Camera-type eye (tissue), 1 donor: ENCODE data around the gene APLNR. TPM values are rescaled to one million over a fixed set of nuclear protein-coding genes. Genes with fewer than 3 reads are reported as not detected.

Experiments used
- total RNA-seq: library from RNA; depleted of rRNA; stranded (reverse); fragments of >200 nt; gene quantifications from one replicate; pipeline ENCODE4 v1.2.3, GENCODE V29; 2014

The APLNR gene
- total RNA-seq, result 42.7 TPM

GRCh38 chr11:57237204-57237681 is at the start of gene APLNR:
Gene APLNR (minus strand): TSS chr11:57237250. CDS start chr11:57237004, 246 bp downstream.

Other genes starting within 250 kb of the APLNR start
- not detected for gene OR5AK2, start 248.3 kb downstream of the APLNR start, total RNA-seq
- 1.8 TPM for gene LRRC55, start 55.3 kb downstream of the APLNR start, total RNA-seq
- gene TNKS1BP1, start 87.7 kb upstream of the APLNR start, total RNA-seq, result 49.8 TPM
- 69.4 TPM for gene SSRP1, start 98.6 kb upstream of the APLNR start, total RNA-seq
- 1.3 TPM for gene P2RX3, start 101.1 kb upstream of the APLNR start, total RNA-seq
- gene PRG3, start 143.9 kb upstream of the APLNR start, total RNA-seq, result not detected
- gene PRG2, start 153.4 kb upstream of the APLNR start, total RNA-seq, result not detected
- gene SLC43A3, start 189.9 kb upstream of the APLNR start, total RNA-seq, result 19.0 TPM
- gene RTN4RL2, start 223.3 kb upstream of the APLNR start, total RNA-seq, result 0.93 TPM